OCI-LY3 (cell line): ENCODE measurements around the gene LINS1.

Experiments
- H2AFZ ChIP-seq: fragments of 200-600, 300-600 bp; shearing (Covaris generic); 2 replicates; pipeline ENCODE4 v1.6.0; 2014; ENCODE audit warnings: antibody characterized with exemption, low read depth, low read length
- H3K27ac ChIP-seq: fragments of 200-600, 300-600 bp; sonication (generic); 2 replicates; pipeline ENCODE4 v1.5.1; 2014; ENCODE audit warnings: mild to moderate bottlenecking, low read length, moderate library complexity, mixed read lengths
- H3K27me3 ChIP-seq: fragments of 200-600, 300-600 bp; sonication (generic); 2 replicates; pipeline ENCODE4 v1.6.1; 2014; ENCODE audit warnings: low read depth, low read length, mixed read lengths
- H3K36me3 ChIP-seq: fragments of 200-600, 300-600 bp; sonication (generic); replicated peaks from 2 replicates; pipeline ENCODE3; 2014; ENCODE audit warnings: low read depth, low read length, mixed read lengths
- H3K4me1 ChIP-seq: fragments of 300-600, 200-600 bp; sonication (generic); 2 replicates; pipeline ENCODE4 v1.6.1; 2014; ENCODE audit warnings: low read length, mixed read lengths
- H3K4me2 ChIP-seq: fragments of 200-600, 300-600 bp; sonication (generic); 2 replicates; pipeline ENCODE4 v1.6.1; 2014; ENCODE audit warnings: low read length, mixed read lengths
- H3K4me3 ChIP-seq: fragments of 300-600, 200-600 bp; sonication (generic); 2 replicates; pipeline ENCODE4 v1.5.1; 2014; ENCODE audit warnings: antibody characterized with exemption, mild to moderate bottlenecking, low read length, moderate library complexity
- H3K79me2 ChIP-seq: fragments of 300-600, 200-600 bp; shearing (Covaris generic); 2 replicates; pipeline ENCODE4 v1.6.1; 2014; ENCODE audit warnings: mild to moderate bottlenecking, low read length, mixed read lengths
- H3K9ac ChIP-seq: fragments of 300-600, 200-600 bp; shearing (Covaris generic); 2 replicates; pipeline ENCODE4 v1.6.0; 2014; ENCODE audit warnings: mild to moderate bottlenecking, low read length, moderate library complexity
- H3K9me3 ChIP-seq: fragments of 200-600, 300-600 bp; shearing (Covaris generic); 2 replicates; pipeline ENCODE4 v1.6.1; 2014; ENCODE audit warnings: low read length, mixed read lengths; ENCODE audit not compliant: insufficient read depth
- H4K20me1 ChIP-seq: fragments of 200-600, 300-600 bp; sonication (generic); 2 replicates; pipeline ENCODE4 v1.6.1; 2016; ENCODE audit warnings: low read length, mixed read lengths; ENCODE audit not compliant: insufficient read depth
- CTCF ChIP-seq: fragments of 200-600, 300-600 bp; sonication (generic); IDR thresholded peaks from 2 replicates; pipeline ENCODE4 v1.5.1; 2014; ENCODE audit warnings: antibody characterized with exemption, low read length, low read depth
- EZH2phosphoT487 ChIP-seq: fragments of 200-600 bp; shearing (Covaris generic); IDR thresholded peaks from 2 replicates; pipeline ENCODE4 v1.6.1; 2018; ENCODE audit warnings: antibody characterized with exemption, mixed run types, low read depth

LINS1 gene

GRCh38 chr15:100571592-100572167 is 30.3 kb downstream of the LINS1 start:
- H4K20me1 ChIP-seq = no peaks in the 10 kb centered on the region
- H3K27ac ChIP-seq = no peak overlapping the region
- peaks cover 27% of the 10 kb centered on the region for H3K36me3 ChIP-seq
- H3K9me3 ChIP-seq = no peaks in the 10 kb centered on the region
- H3K4me2 ChIP-seq = no peak overlapping the region
- no peaks in the 10 kb centered on the region for H3K79me2 ChIP-seq
- H3K4me3 ChIP-seq = no peak overlapping the region
- no peaks in the 10 kb centered on the region for H3K4me1 ChIP-seq
- H2AFZ ChIP-seq = no peak overlapping the region
- TF ChIP-seq EZH2phosphoT487 (no peak), CTCF (no peak)
- H3K9ac ChIP-seq = no peak overlapping the region
- H3K27me3 ChIP-seq = no peaks in the 10 kb centered on the region

GRCh38 chr15:100570735-100571313 is 31.2 kb downstream of the LINS1 start:
- H3K4me3 ChIP-seq = no peak overlapping the region
- peaks cover 27% of the 10 kb centered on the region for H3K36me3 ChIP-seq
- no peak for TF ChIP-seq EZH2phosphoT487
- no peak for TF ChIP-seq CTCF
- H3K9me3 ChIP-seq = no peaks in the 10 kb centered on the region
- no peak overlapping the region for H3K9ac ChIP-seq
- no peaks in the 10 kb centered on the region for H3K79me2 ChIP-seq
- no peaks in the 10 kb centered on the region for H4K20me1 ChIP-seq
- no peaks in the 10 kb centered on the region for H3K4me1 ChIP-seq
- H3K4me2 ChIP-seq = no peak overlapping the region
- no peaks in the 10 kb centered on the region for H3K27me3 ChIP-seq
- H2AFZ ChIP-seq = no peak overlapping the region
- H3K27ac ChIP-seq = no peak overlapping the region

- H3K4me3 ChIP-seq = no peak overlapping the region
- H2AFZ ChIP-seq = no peak overlapping the region
- peaks cover 27% of the 10 kb centered on the region for H3K36me3 ChIP-seq
- no peak for TF ChIP-seq EZH2phosphoT487
- no peak for TF ChIP-seq CTCF
- H3K9ac ChIP-seq = no peak overlapping the region
- H3K4me1 ChIP-seq = no peaks in the 10 kb centered on the region
- H3K4me2 ChIP-seq = no peak overlapping the region
- H3K9me3 ChIP-seq = no peaks in the 10 kb centered on the region
- H3K27ac ChIP-seq = no peak overlapping the region
- H4K20me1 ChIP-seq = no peaks in the 10 kb centered on the region
- no peaks in the 10 kb centered on the region for H3K27me3 ChIP-seq
- no peaks in the 10 kb centered on the region for H3K79me2 ChIP-seq
Measured at GRCh38 chr15:100570275-100570674, 31.7 kb downstream of the LINS1 start.

- TF ChIP-seq CTCF (no peak), EZH2phosphoT487 (no peak)
- Histone ChIP-seq H3K36me3 (peaks cover 27% of the 10 kb centered on the region), H4K20me1 (no peaks in the 10 kb centered on the region), H3K9ac (no peak overlapping the region), H3K4me3 (no peak overlapping the region), H3K27ac (no peak overlapping the region), H2AFZ (no peak overlapping the region), H3K4me2 (no peak overlapping the region), H3K4me1 (no peaks in the 10 kb centered on the region), H3K9me3 (no peaks in the 10 kb centered on the region), H3K27me3 (no peaks in the 10 kb centered on the region), H3K79me2 (no peaks in the 10 kb centered on the region)
Measured at GRCh38 chr15:100569391-100569790, 32.6 kb downstream of the LINS1 start.
